Endothelial cell (in vitro differentiated cells): ENCODE data around the gene NUP62. TPM values are rescaled to one million over a fixed set of nuclear protein-coding genes. Genes with fewer than 3 reads are reported as not detected.
A peak's percentile ranks its signal among the peaks of the same experiment; 100 is the strongest.

ENCODE experiments used
- DNase-seq: peaks from one replicate; pipeline ENCODE4 v3.0.0; 2021; ENCODE audit warnings: low spot score
- H3K27ac Mint-ChIP-seq: one replicate; pipeline ENCODE4 v1.8.0; 2021; ENCODE audit warnings: mixed read lengths, inconsistent platforms; ENCODE audit not compliant: unreplicated experiment
- H3K27me3 Mint-ChIP-seq: one replicate; pipeline ENCODE4 v1.8.0; 2021; ENCODE audit warnings: mild to moderate bottlenecking, moderate library complexity, mixed read lengths, inconsistent platforms; ENCODE audit not compliant: unreplicated experiment
- H3K36me3 Mint-ChIP-seq: one replicate; pipeline ENCODE4 v1.8.0; 2021; ENCODE audit warnings: mild to moderate bottlenecking, low read depth, mixed read lengths, inconsistent platforms; ENCODE audit not compliant: unreplicated experiment
- H3K4me1 Mint-ChIP-seq: one replicate; pipeline ENCODE4 v1.8.0; 2021; ENCODE audit warnings: mild to moderate bottlenecking, mixed read lengths, inconsistent platforms; ENCODE audit not compliant: unreplicated experiment
- H3K4me3 Mint-ChIP-seq: one replicate; pipeline ENCODE4 v1.8.0; 2021; ENCODE audit warnings: mild to moderate bottlenecking, mixed read lengths, inconsistent platforms; ENCODE audit not compliant: unreplicated experiment
- H3K9me3 Mint-ChIP-seq: one replicate; pipeline ENCODE4 v1.8.0; 2021; ENCODE audit warnings: mixed read lengths, inconsistent platforms; ENCODE audit not compliant: unreplicated experiment
- total RNA-seq: library from RNA; stranded (reverse); fragmentation: NEBNext Ultra II Directional; extraction: Animal tissue kit (Norgen Biotek cat#: 25700); gene quantifications from one replicate; pipeline ENCODE4 v1.2.1, GENCODE V29; 2021; ENCODE audit not compliant: unreplicated experiment
- TF ChIP-seq, protein P1 (sequence below): fragments of 200-600 bp; sonication (generic); IDR thresholded peaks from one replicate; pipeline ENCODE4 v1.5.0; 2021; ENCODE audit warnings: antibody characterized with exemption; ENCODE audit not compliant: unreplicated experiment

Gene NUP62
- total RNA-seq, 1 donor from 2014 or later, result 60.9 TPM

DNA sequence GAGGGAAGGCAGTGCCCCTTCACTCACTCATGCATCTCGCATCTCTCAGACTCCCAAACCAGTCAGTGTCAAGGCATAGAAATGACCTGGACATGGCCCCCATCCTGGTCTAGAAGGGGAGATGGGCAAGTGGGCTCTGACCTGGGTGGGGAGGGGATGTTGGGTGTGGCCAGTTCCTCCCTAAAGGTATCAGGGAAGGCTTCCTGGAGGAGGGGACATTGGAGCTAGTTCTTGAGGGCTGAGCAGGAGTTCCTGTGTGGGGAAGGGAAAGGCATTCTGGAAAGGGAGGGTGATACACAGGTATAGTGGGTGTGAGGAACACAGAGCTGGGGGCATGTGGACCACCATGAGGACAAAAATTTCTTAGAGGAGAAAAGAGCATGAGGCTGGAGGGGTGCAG, 36.6 kb downstream of the NUP62 start:
- Mint-ChIP-seq H3K9me3 (no peaks in the 10 kb centered on the region), H3K36me3 (peaks cover 11% of the 10 kb centered on the region), H3K27me3 (peaks cover 20% of the 10 kb centered on the region), H3K27ac (peak overlapping the region; percentile 80), H3K4me1 (peaks cover 16% of the 10 kb centered on the region), H3K4me3 (no peak overlapping the region)
- TF ChIP-seq, protein P1, sequence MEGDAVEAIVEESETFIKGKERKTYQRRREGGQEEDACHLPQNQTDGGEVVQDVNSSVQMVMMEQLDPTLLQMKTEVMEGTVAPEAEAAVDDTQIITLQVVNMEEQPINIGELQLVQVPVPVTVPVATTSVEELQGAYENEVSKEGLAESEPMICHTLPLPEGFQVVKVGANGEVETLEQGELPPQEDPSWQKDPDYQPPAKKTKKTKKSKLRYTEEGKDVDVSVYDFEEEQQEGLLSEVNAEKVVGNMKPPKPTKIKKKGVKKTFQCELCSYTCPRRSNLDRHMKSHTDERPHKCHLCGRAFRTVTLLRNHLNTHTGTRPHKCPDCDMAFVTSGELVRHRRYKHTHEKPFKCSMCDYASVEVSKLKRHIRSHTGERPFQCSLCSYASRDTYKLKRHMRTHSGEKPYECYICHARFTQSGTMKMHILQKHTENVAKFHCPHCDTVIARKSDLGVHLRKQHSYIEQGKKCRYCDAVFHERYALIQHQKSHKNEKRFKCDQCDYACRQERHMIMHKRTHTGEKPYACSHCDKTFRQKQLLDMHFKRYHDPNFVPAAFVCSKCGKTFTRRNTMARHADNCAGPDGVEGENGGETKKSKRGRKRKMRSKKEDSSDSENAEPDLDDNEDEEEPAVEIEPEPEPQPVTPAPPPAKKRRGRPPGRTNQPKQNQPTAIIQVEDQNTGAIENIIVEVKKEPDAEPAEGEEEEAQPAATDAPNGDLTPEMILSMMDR, result no peak
- no peak for DNase-seq

DNA sequence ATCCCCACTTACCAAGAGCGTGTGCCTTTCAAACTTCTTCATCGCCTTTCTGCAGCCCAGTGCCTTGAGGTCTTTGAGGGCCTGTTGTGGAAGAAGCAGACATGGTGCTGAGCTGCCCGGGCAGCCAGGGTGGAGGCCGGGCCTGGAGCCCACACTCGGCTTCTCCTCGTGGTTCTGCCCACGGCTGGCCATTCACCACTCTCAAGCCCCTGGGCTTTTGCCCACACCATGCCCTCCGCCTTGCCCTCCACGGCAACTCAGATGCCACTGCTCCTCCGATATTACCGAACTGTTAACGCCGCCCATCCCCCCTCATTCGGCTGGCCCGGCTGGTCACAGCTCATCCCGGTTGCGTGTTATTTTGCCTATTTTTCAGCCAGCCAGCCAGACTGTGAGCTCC, 37.9 kb downstream of the NUP62 start:
- Mint-ChIP-seq H3K9me3 (no peaks in the 10 kb centered on the region), H3K27ac (no peak overlapping the region), H3K27me3 (peaks cover 23% of the 10 kb centered on the region), H3K4me1 (peaks cover 2% of the 10 kb centered on the region), H3K4me3 (no peak overlapping the region), H3K36me3 (peaks cover 13% of the 10 kb centered on the region)
- TF ChIP-seq, protein P1, result no peak
- no peak for DNase-seq

DNA sequence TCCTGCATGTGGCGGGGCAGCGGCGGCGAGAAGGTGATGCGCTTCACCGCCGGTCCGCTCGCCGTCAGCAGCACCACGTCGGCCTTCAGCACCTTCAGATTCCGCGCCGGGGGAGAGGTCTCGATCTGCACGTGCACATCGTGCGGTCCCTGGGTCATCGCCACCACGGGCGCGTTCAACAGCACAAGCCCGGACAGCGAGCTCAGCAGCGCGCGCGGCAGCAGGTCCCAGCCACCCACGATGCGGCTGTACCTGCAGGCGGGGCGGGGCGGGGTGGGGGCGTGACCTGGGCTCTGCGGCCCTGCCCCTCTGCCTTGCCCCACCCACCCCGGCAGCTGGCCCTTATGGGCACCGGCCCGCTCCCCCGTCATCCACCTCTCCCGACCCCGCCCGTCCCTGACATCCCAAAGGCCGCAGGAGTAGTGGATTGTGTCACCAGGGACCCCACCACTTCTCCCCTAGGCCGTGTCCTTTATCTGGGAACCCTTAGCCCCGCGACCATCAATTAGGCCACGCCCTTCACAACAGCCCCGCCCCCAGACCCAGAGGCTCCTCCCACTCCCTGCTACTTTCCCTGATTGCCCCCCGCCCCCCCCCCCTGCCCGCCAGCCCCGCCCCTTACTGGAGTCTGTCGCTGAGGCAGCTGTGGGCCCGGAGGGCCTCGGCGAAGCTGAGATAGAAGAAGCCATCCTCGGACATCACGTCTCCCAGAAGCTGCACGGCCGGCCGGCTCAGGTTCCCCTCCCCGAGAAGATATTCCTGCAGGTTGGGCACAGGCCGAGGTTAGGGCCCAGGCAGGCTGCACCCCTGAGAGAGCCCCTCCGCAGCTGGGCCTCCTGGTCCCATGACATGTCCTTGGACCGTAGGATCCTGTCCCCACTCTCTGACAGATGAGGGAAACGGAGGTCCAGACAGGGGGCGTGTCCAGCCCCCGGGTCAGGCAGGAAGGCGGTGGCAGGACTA, 38.7 kb downstream of the NUP62 start:
- DNase-seq, result no peak
- peaks cover 13% of the 10 kb centered on the region for H3K36me3 Mint-ChIP-seq
- no peak overlapping the region for H3K27ac Mint-ChIP-seq
- no peak overlapping the region for H3K4me3 Mint-ChIP-seq
- no peaks in the 10 kb centered on the region for H3K4me1 Mint-ChIP-seq
- no peaks in the 10 kb centered on the region for H3K9me3 Mint-ChIP-seq
- TF ChIP-seq, protein P1, result peak; percentile 27
- peaks cover 23% of the 10 kb centered on the region for H3K27me3 Mint-ChIP-seq

DNA sequence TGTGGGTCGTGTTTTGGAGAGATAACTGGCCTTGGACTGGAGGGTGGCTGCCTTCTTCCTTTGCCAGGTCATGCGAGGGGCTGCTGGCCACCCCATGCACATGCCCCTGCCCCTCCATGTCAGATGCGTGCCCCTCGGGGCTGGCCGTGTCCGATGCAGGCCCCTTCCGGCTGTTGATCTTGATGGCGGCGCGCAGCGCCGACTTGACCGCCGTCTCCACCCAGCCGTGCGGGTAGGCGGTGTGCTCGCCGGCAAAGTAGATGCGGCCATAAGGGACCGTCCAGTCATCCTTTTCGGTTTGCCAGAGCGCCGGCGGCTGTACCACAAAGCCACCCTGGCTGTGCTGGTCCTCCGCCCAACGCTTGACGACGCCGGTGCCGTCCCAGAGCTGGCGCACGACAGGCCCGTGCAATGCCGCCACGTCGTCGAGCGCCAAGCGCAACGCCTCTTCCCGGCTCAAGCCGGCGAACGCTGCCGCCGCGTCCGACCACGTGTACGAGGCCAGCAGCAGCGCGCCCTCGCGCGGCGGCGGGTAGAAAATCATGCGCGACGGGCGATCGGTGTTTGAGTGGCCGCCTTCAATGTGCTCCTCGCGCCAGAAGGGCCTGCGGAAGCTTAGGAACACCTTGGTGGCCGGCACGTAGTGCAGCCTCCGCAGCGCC, 39.5 kb downstream of the NUP62 start:
- H3K4me3 Mint-ChIP-seq, result no peak overlapping the region
- peaks cover 15% of the 10 kb centered on the region for H3K36me3 Mint-ChIP-seq
- H3K27ac Mint-ChIP-seq, result no peak overlapping the region
- peak; percentile 78 for DNase-seq
- peaks cover 23% of the 10 kb centered on the region for H3K27me3 Mint-ChIP-seq
- H3K4me1 Mint-ChIP-seq, result no peaks in the 10 kb centered on the region
- H3K9me3 Mint-ChIP-seq, result no peaks in the 10 kb centered on the region
- TF ChIP-seq, protein P1, result peak; percentile 82
